CD4-positive, alpha-beta T cell (primary cell): ENCODE results near the gene HSPBAP1. TPM values are rescaled to one million over a fixed set of nuclear protein-coding genes. Genes with fewer than 3 reads are reported as not detected.

Source experiments
- ATAC-seq: fragments of 200-7000 bp; cut with Tn5 transposase; one replicate; pipeline ENCODE4 v1.10.0; 2022; ENCODE audit warnings: mild to moderate bottlenecking; ENCODE audit not compliant: poor library complexity
- CTCF ChIA-PET: fragments of 350-600 bp; sonication (Branson Sonifier 250); formaldehyde crosslinking; loops from one replicate; lab custom pipeline; 2021; ENCODE audit warnings: antibody characterized with exemption, inconsistent platforms; lab: Charles Lee
- POLR2A ChIA-PET: fragments of 350-600 bp; sonication (Branson Sonifier 250); formaldehyde crosslinking; loops from one replicate; lab custom pipeline; 2021; ENCODE audit warnings: antibody characterized with exemption, inconsistent platforms; lab: Charles Lee
- DNase-seq, 14 experiments: peaks; one replicate each; pipeline ENCODE4 v3.0.0-alpha.2; 2013 to 2020; ENCODE audit warnings: mixed read lengths in 2 of 14
- H3K27ac ChIP-seq, 2 donors: one replicate each; pipeline versions ENCODE4 v1.5.1 to v1.7.0; 2013; ENCODE audit warnings: low read length in 2 of 2, low read depth in 1 of 2, mild to moderate bottlenecking in 1 of 2
- H3K27me3 ChIP-seq, 2 experiments: 1 replicate in 1 of 2; 2 replicates in 1 of 2; pipeline versions ENCODE4 v1.6.1 to v1.7.0; 2013; ENCODE audit warnings: low read length in 2 of 2, control low read depth in 1 of 2, mild to moderate bottlenecking in 1 of 2, moderate library complexity in 1 of 2; ENCODE audit not compliant: insufficient read depth in 2 of 2, control insufficient read depth in 1 of 2
- H3K36me3 ChIP-seq: one replicate; pipeline ENCODE4 v1.6.1; 2013; ENCODE audit warnings: low read length, control low read depth; ENCODE audit not compliant: insufficient read depth
- H3K4me1 ChIP-seq: one replicate; pipeline ENCODE4 v1.6.1; 2013; ENCODE audit warnings: low read length, control low read depth; ENCODE audit not compliant: insufficient read depth
- H3K4me3 ChIP-seq: one replicate; pipeline ENCODE4 v1.5.1; 2013; ENCODE audit warnings: mild to moderate bottlenecking, low read length, moderate library complexity
- H3K9me3 ChIP-seq, 2 experiments: 1 replicate in 1 of 2; 2 replicates in 1 of 2; pipeline versions ENCODE4 v1.6.1 to v1.7.0; 2013; ENCODE audit warnings: low read length in 2 of 2, mild to moderate bottlenecking in 2 of 2, control low read depth in 1 of 2, moderate library complexity in 1 of 2; ENCODE audit not compliant: control insufficient read depth in 1 of 2, insufficient read depth in 1 of 2
- H3K27ac Mint-ChIP-seq: one replicate; pipeline ENCODE4 v1.8.0; 2020; ENCODE audit warnings: mixed read lengths
- H3K27me3 Mint-ChIP-seq: one replicate; pipeline ENCODE4 v1.8.0; 2021; ENCODE audit warnings: mixed read lengths
- H3K36me3 Mint-ChIP-seq: one replicate; pipeline ENCODE4 v1.8.0; 2021; ENCODE audit warnings: low read depth, mixed read lengths
- H3K4me1 Mint-ChIP-seq: one replicate; pipeline ENCODE4 v1.8.0; 2021; ENCODE audit warnings: low read depth, mixed read lengths
- H3K4me3 Mint-ChIP-seq: one replicate; pipeline ENCODE4 v1.8.0; 2020; ENCODE audit warnings: mild to moderate bottlenecking, mixed read lengths
- H3K9me3 Mint-ChIP-seq: one replicate; pipeline ENCODE4 v1.8.0; 2020; ENCODE audit warnings: mixed read lengths
- CTCF ChIP-seq: fragments of 200-600 bp; IDR thresholded peaks from one replicate; pipeline ENCODE4 v1.8.0; 2022; ENCODE audit warnings: antibody characterized with exemption, mild to moderate bottlenecking
- intact Hi-C, 2 experiments: fragments of 100-400 bp; cut with DNase I in 1 of 2; cut with micrococcal nuclease in 1 of 2; formaldehyde crosslinking; loops; one replicate each; pipeline versions ENCODE4 v1.15.1 to v1.9.0; 2023 to 2025; cut with DNase I, micrococcal nuclease
- total RNA-seq, 174 experiments: library from RNA in 2 of 174; stranded (reverse) in 2 of 174; gene quantifications; one replicate each; pipeline ENCODE4 v1.2.3 and lab custom pipeline; 2021 to 2026

HSPBAP1 gene
- total RNA-seq, 2 experiments from 2014 or later = 9.3 to 11.0 TPM

GRCh38 chr3:122694966-122695365 is 98.7 kb downstream of the HSPBAP1 start:
- Histone ChIP-seq H3K36me3 (peaks cover 80% of the 10 kb centered on the region), H3K27ac (no peak overlapping the region), H3K27me3 (no peaks in the 10 kb centered on the region), H3K4me1 (no peaks in the 10 kb centered on the region), H3K9me3 (no peaks in the 10 kb centered on the region), H3K4me3 (no peak overlapping the region)
- POLR2A ChIA-PET = no interaction called here
- no peak for TF ChIP-seq CTCF
- peaks cover 12% of the 10 kb centered on the region for H3K4me1 Mint-ChIP-seq
- no peak overlapping the region for H3K4me3 Mint-ChIP-seq
- CTCF ChIA-PET = interaction anchor here (1.2 kb wide), 1 partner anchor 15 kb away, joined by 4 read pairs; no protein-coding TSS in a partner anchor
- intact Hi-C loops = no loop called here
- H3K9me3 Mint-ChIP-seq = no peaks in the 10 kb centered on the region
- ATAC-seq (no peak), DNase-seq (no peak)
- no peaks in the 10 kb centered on the region for H3K27me3 Mint-ChIP-seq
- H3K36me3 Mint-ChIP-seq = peaks cover 80% of the 10 kb centered on the region
- H3K27ac Mint-ChIP-seq = no peak overlapping the region

- Histone ChIP-seq H3K4me3 (no peak overlapping the region), H3K9me3 (no peaks in the 10 kb centered on the region), H3K27me3 (no peaks in the 10 kb centered on the region), H3K36me3 (peaks cover 58% of the 10 kb centered on the region), H3K4me1 (no peaks in the 10 kb centered on the region), H3K27ac (no peak overlapping the region)
- H3K4me1 Mint-ChIP-seq = peaks cover 10% of the 10 kb centered on the region
- H3K36me3 Mint-ChIP-seq = peaks cover 57% of the 10 kb centered on the region
- POLR2A ChIA-PET = no interaction called here
- H3K27me3 Mint-ChIP-seq = no peaks in the 10 kb centered on the region
- intact Hi-C loops = no loop called here
- no peak overlapping the region for H3K4me3 Mint-ChIP-seq
- DNase-seq (no peak), ATAC-seq (no peak)
- CTCF ChIA-PET = interaction anchor here (1.2 kb wide), 1 partner anchor 13 kb away, joined by 3 read pairs; no protein-coding TSS in a partner anchor
- TF ChIP-seq CTCF = no peak
- H3K27ac Mint-ChIP-seq = no peak overlapping the region
- no peaks in the 10 kb centered on the region for H3K9me3 Mint-ChIP-seq
Observed at GRCh38 chr3:122692674-122693073, 101.0 kb downstream of the HSPBAP1 start.

GRCh38 chr3:122691195-122691594 is 102.4 kb downstream of the HSPBAP1 start:
- Histone ChIP-seq H3K4me1 (peaks cover 7% of the 10 kb centered on the region), H3K4me3 (no peak overlapping the region), H3K9me3 (no peaks in the 10 kb centered on the region), H3K27me3 (no peaks in the 10 kb centered on the region), H3K27ac (no peak overlapping the region), H3K36me3 (peaks cover 43% of the 10 kb centered on the region)
- ATAC-seq (no peak), DNase-seq (no peak)
- ChIA-PET CTCF (no interaction called here), POLR2A (no interaction called here)
- peaks cover 17% of the 10 kb centered on the region for H3K4me1 Mint-ChIP-seq
- H3K9me3 Mint-ChIP-seq = no peaks in the 10 kb centered on the region
- no peak for TF ChIP-seq CTCF
- intact Hi-C loops = no loop called here
- H3K27me3 Mint-ChIP-seq = no peaks in the 10 kb centered on the region
- peaks cover 42% of the 10 kb centered on the region for H3K36me3 Mint-ChIP-seq
- no peak overlapping the region for H3K4me3 Mint-ChIP-seq
- H3K27ac Mint-ChIP-seq = no peak overlapping the region
